HepG2 (cell line): ENCODE measurements around the gene RPS5. TPM values are rescaled to one million over a fixed set of nuclear protein-coding genes. Genes with fewer than 3 reads are reported as not detected.

Experiments used
- ERF ChIP-seq: IDR thresholded peaks from 2 replicates; pipeline ENCODE4 v1.6.1; 2018; ENCODE audit warnings: missing biosample characterization, missing genetic modification reagents
- NFKB2 ChIP-seq: sonication (generic); formaldehyde crosslinking; IDR thresholded peaks from 2 replicates; pipeline ENCODE4 v1.4.0; 2020; ENCODE audit warnings: missing genetic modification reagents, borderline replicate concordance
- PAF1 ChIP-seq: IDR thresholded peaks from 2 replicates; pipeline ENCODE4 v1.6.1; 2016; ENCODE audit warnings: missing genetic modification reagents, missing compliant biosample characterization
- RARG ChIP-seq: sonication (generic); formaldehyde crosslinking; IDR thresholded peaks from 2 replicates; pipeline ENCODE4 v1.4.0; 2020; ENCODE audit warnings: low read depth, mild to moderate bottlenecking, missing genetic modification reagents
- ZNF34 ChIP-seq: sonication (generic); formaldehyde crosslinking; IDR thresholded peaks from 2 replicates; pipeline ENCODE4 v1.4.0; 2020; ENCODE audit warnings: mild to moderate bottlenecking, missing genetic modification reagents, borderline replicate concordance
- polyA plus RNA-seq, 8 experiments: library from polyadenylated mRNA; depleted of rRNA in 3 of 8; stranded (reverse) in 7 of 8; unstranded in 1 of 8; fragments of >200 nt; fragmentation: Illumina TruSeq in 4 of 8; extraction: Trizol in 4 of 8; gene quantifications; 2 replicates each; pipeline versions ENCODE4 v1.2.1 to v1.2.3, GENCODE V29; 2011 to 2016; ENCODE audit warnings: low read depth in 4 of 8, missing spikeins in 1 of 8, mixed read lengths in 1 of 8; ENCODE audit not compliant: insufficient read depth in 1 of 8
- total RNA-seq, 5 experiments: library from RNA; depleted of rRNA; stranded (reverse); fragments of >200 nt; fragmentation: Illumina TruSeq; extraction: Trizol; gene quantifications; 2 replicates each; pipeline ENCODE4 v1.2.3, GENCODE V29; 2016; ENCODE audit warnings: low read depth in 1 of 5
- TF ChIP-seq, protein P1 (sequence below): sonication (generic); formaldehyde crosslinking; IDR thresholded peaks from 2 replicates; pipeline ENCODE4 v1.4.0; 2020; ENCODE audit warnings: mild to moderate bottlenecking, missing genetic modification reagents
- TF ChIP-seq, protein P2 (sequence below): sonication (generic); formaldehyde crosslinking; IDR thresholded peaks from 2 replicates; pipeline ENCODE4 v1.5.0; 2020; ENCODE audit warnings: mild to moderate bottlenecking, missing genetic modification reagents

The RPS5 gene
- total and polyA plus RNA-seq, 2 of the 13 experiments (the other 11 are each of a cell fraction or from before 2014, with no cell fraction given) = 1,544 to 4,408 TPM

- TF ChIP-seq, protein P1, sequence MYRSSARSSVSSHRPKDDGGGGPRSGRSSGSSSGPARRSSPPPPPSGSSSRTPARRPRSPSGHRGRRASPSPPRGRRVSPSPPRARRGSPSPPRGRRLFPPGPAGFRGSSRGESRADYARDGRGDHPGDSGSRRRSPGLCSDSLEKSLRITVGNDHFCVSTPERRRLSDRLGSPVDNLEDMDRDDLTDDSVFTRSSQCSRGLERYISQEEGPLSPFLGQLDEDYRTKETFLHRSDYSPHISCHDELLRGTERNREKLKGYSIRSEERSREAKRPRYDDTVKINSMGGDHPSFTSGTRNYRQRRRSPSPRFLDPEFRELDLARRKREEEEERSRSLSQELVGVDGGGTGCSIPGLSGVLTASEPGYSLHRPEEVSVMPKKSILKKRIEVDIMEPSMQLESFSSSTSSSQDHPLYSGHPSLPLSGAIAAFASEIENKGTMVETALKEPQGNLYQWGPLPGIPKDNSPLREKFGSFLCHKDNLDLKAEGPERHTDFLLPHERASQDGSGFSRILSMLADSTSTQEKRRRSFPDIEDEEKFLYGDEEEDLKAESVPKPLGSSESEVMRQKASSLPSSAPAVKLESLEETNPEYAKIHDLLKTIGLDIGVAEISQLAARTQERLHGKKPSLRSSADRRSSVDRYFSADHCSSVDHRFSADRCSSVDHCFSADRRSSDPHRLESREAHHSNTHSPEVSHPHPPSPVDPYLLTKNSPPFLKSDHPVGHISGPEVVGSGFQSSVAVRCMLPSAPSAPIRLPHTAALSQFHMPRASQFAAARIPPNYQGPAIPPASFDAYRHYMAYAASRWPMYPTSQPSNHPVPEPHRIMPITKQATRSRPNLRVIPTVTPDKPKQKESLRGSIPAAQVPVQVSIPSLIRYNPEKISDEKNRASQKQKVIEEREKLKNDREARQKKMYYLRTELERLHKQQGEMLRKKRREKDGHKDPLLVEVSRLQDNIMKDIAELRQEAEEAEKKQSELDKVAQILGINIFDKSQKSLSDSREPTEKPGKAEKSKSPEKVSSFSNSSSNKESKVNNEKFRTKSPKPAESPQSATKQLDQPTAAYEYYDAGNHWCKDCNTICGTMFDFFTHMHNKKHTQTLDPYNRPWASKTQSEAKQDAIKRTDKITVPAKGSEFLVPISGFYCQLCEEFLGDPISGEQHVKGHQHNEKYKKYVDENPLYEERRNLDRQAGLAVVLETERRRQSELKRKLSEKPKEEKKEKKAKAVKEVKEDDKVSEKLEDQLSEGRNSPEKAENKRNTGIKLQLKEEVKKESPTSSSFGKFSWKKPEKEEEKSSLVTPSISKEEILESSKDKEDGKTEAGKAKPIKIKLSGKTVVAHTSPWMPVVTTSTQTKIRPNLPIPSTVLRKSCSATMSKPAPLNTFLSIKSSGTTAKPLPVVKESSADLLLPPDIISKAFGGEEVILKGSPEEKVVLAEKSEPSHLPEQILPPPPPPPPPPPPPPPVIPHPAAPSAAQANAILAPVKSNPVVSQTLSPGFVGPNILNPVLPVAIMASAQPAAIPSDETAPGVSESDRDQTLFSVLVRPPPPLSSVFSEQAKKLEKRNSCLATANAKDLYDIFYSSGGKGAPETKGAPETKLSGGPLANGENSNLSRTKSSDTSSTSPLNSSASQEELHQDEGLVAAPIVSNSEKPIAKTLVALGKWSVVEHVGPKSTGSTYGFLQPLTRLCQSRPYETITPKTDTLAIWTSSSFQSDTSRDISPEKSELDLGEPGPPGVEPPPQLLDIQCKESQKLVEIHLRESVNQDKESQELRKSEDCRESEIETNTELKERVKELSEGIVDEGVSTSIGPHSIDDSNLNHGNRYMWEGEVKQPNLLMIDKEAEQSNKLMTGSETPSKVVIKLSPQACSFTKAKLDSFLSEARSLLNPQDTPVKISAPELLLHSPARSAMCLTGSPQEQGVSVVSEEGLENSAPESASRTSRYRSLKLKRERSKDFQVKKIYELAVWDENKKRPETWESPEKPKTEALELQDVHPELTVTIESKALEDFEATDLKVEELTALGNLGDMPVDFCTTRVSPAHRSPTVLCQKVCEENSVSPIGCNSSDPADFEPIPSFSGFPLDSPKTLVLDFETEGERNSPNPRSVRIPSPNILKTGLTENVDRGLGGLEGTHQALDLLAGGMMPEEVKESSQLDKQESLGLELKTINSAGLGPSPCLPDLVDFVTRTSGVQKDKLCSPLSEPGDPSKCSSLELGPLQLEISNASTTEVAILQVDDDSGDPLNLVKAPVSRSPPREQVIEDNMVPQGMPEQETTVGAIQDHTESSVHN (CRISPR knock-in tag) = no peak
- TF ChIP-seq NFKB2 (CRISPR knock-in tag) = no peak
- TF ChIP-seq ERF = no peak
- TF ChIP-seq PAF1 (CRISPR knock-in tag) = no peak
- TF ChIP-seq RARG (CRISPR knock-in tag) = no peak
- TF ChIP-seq ZNF34 (CRISPR knock-in tag) = no peak
- TF ChIP-seq, protein P2, sequence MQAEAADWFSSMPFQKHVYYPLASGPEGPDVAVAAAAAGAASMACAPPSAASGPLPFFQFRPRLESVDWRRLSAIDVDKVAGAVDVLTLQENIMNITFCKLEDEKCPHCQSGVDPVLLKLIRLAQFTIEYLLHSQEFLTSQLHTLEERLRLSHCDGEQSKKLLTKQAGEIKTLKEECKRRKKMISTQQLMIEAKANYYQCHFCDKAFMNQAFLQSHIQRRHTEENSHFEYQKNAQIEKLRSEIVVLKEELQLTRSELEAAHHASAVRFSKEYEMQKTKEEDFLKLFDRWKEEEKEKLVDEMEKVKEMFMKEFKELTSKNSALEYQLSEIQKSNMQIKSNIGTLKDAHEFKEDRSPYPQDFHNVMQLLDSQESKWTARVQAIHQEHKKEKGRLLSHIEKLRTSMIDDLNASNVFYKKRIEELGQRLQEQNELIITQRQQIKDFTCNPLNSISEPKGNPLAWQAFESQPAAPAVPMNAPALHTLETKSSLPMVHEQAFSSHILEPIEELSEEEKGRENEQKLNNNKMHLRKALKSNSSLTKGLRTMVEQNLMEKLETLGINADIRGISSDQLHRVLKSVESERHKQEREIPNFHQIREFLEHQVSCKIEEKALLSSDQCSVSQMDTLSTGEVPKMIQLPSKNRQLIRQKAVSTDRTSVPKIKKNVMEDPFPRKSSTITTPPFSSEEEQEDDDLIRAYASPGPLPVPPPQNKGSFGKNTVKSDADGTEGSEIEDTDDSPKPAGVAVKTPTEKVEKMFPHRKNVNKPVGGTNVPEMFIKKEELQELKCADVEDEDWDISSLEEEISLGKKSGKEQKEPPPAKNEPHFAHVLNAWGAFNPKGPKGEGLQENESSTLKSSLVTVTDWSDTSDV (CRISPR knock-in tag) = no peak
- TF ChIP-seq, all 625 proteins: peak for 0
These were observed 30.0 kb downstream of the RPS5 start (continued) for GRCh38 chr19:58417071-58417470.
